GM12875 (cell line): ENCODE data around the gene GULP1.

ENCODE experiments used
- H3K4me3 ChIP-seq: one replicate; pipeline ENCODE4 v1.5.1; 2011; ENCODE audit warnings: low read depth, low read length, control low read depth
- CTCF ChIP-seq: IDR thresholded peaks from 2 replicates; pipeline ENCODE4 v1.5.1; 2011; ENCODE audit warnings: low read depth, mild to moderate bottlenecking, control low read depth, inconsistent platforms, low read length, moderate library complexity, borderline replicate concordance; ENCODE audit not compliant: insufficient read depth

Gene GULP1

GRCh38 chr2:188416367-188416766 is 124.7 kb downstream of the GULP1 start:
- H3K4me3 ChIP-seq, result no peak overlapping the region
- TF ChIP-seq CTCF, result no peak

- H3K4me3 ChIP-seq, result no peak overlapping the region
- no peak for TF ChIP-seq CTCF
These were observed 131.1 kb downstream of the GULP1 start for GRCh38 chr2:188422726-188423125.

GRCh38 chr2:188425266-188425665 is 133.6 kb downstream of the GULP1 start:
- H3K4me3 ChIP-seq, result no peak overlapping the region
- TF ChIP-seq CTCF, result no peak

- no peak overlapping the region for H3K4me3 ChIP-seq
- no peak for TF ChIP-seq CTCF
These were observed 134.4 kb downstream of the GULP1 start for GRCh38 chr2:188426121-188426520.

- TF ChIP-seq CTCF, result no peak
- no peak overlapping the region for H3K4me3 ChIP-seq
These were observed 139.0 kb downstream of the GULP1 start for GRCh38 chr2:188430705-188431104.

- H3K4me3 ChIP-seq, result no peak overlapping the region
- TF ChIP-seq CTCF, result no peak
These were observed 142.3 kb downstream of the GULP1 start for GRCh38 chr2:188434018-188434417.

- no peak for TF ChIP-seq CTCF
- H3K4me3 ChIP-seq, result no peak overlapping the region
These were observed 143.4 kb downstream of the GULP1 start for GRCh38 chr2:188435115-188435514.
